HEK293T (cell line): ENCODE measurements around the gene PTPN1.

ENCODE experiments used
- ARNT ChIP-seq: fragments of 450-650 bp; IDR thresholded peaks from 2 replicates; pipeline ENCODE4 v1.6.1; 2017; ENCODE audit warnings: mild to moderate bottlenecking
- CTBP1 ChIP-seq: fragments of 450-650 bp; IDR thresholded peaks from 2 replicates; pipeline ENCODE4 v1.6.1; 2016; ENCODE audit warnings: borderline replicate concordance
- ELF4 ChIP-seq: fragments of 450-650 bp; IDR thresholded peaks from 2 replicates; pipeline ENCODE4 v1.6.1; 2017; ENCODE audit warnings: antibody characterized with exemption
- FOXA1 ChIP-seq: fragments of 450-650 bp; IDR thresholded peaks from 2 replicates; pipeline ENCODE4 v1.6.1; 2016; ENCODE audit warnings: mild to moderate bottlenecking
- FOXM1 ChIP-seq: fragments of 450-650 bp; IDR thresholded peaks from 2 replicates; pipeline ENCODE4 v1.6.1; 2017; ENCODE audit warnings: mild to moderate bottlenecking, borderline replicate concordance
- L3MBTL2 ChIP-seq: fragments of 450-650 bp; conservative IDR thresholded peaks from 2 replicates; pipeline ENCODE4 v1.6.1; 2016; ENCODE audit warnings: mild to moderate bottlenecking
- LEF1 ChIP-seq: fragments of 450-650 bp; IDR thresholded peaks from 2 replicates; pipeline ENCODE4 v1.6.1; 2017; ENCODE audit warnings: mild to moderate bottlenecking, borderline replicate concordance
- SP1 ChIP-seq: fragments of 450-650 bp; IDR thresholded peaks from 2 replicates; pipeline ENCODE4 v1.6.1; 2017
- ZNF384 ChIP-seq: fragments of 450-650 bp; IDR thresholded peaks from 2 replicates; pipeline ENCODE4 v1.6.1; 2016
- TF ChIP-seq, protein P1 (sequence below): fragments of 450-650 bp; IDR thresholded peaks from 2 replicates; pipeline ENCODE4 v1.6.1; 2016

DNA sequence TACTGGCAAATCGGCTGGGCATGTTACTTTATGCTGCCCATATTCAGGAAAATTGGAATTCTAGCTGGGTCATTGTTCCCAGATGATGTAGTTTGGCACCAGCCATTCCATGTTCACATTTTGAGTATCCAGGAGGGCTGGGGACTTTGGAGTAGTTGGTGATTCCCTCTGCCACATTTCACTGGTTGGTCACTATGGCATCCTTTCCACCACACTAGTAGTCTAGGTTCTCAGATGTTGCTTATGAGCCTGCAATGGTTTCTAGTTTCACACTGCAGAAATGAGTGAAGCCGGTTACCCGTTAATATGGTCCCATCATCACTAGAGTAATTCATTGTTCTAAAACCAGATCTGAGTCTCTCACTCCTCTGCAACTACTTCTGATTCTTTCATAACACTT lies 4.6 kb downstream of the PTPN1 start:
- TF ChIP-seq LEF1 (no peak), FOXM1 (no peak), ARNT (no peak), SP1 (no peak), L3MBTL2 (no peak), FOXA1 (no peak), ZNF384 (no peak), ELF4 (no peak), CTBP1 (no peak)
- TF ChIP-seq, protein P1, sequence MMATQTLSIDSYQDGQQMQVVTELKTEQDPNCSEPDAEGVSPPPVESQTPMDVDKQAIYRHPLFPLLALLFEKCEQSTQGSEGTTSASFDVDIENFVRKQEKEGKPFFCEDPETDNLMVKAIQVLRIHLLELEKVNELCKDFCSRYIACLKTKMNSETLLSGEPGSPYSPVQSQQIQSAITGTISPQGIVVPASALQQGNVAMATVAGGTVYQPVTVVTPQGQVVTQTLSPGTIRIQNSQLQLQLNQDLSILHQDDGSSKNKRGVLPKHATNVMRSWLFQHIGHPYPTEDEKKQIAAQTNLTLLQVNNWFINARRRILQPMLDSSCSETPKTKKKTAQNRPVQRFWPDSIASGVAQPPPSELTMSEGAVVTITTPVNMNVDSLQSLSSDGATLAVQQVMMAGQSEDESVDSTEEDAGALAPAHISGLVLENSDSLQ, result no peak
